Activated gamma-delta T cell treated with Interleukin-2 at 50 U/mL for 16 hours (primary cell): ENCODE measurements around the gene PIK3R6.

Source experiments
- DNase-seq: peaks from one replicate; pipeline ENCODE4 v3.0.0-alpha.2; 2020

PIK3R6 gene

GRCh38 chr17:8846768-8847211, 20.7 kb downstream of the PIK3R6 start:
- no peak for DNase-seq

- DNase-seq = no peak
These were observed 22.9 kb downstream of the PIK3R6 start for GRCh38 chr17:8844229-8845218.

GRCh38 chr17:8843344-8843743, 24.1 kb downstream of the PIK3R6 start:
- DNase-seq = no peak

- no peak for DNase-seq
These were observed 25.6 kb downstream of the PIK3R6 start for GRCh38 chr17:8841844-8842243.

- no peak for DNase-seq
These were observed 28.0 kb downstream of the PIK3R6 start for GRCh38 chr17:8839410-8839935.

GRCh38 chr17:8838551-8839095, 28.9 kb downstream of the PIK3R6 start:
- no peak for DNase-seq

GRCh38 chr17:8837563-8838075, 29.9 kb downstream of the PIK3R6 start:
- no peak for DNase-seq

- DNase-seq = no peak
These were observed 30.5 kb downstream of the PIK3R6 start for GRCh38 chr17:8836821-8837562.

GRCh38 chr17:8835631-8836364, 31.7 kb downstream of the PIK3R6 start:
- no peak for DNase-seq

GRCh38 chr17:8835106-8835505, 32.4 kb downstream of the PIK3R6 start:
- DNase-seq = no peak

GRCh38 chr17:8832711-8833352, 34.6 kb downstream of the PIK3R6 start:
- peak; percentile 17 for DNase-seq

GRCh38 chr17:8831234-8831849, 36.1 kb downstream of the PIK3R6 start:
- no peak for DNase-seq

GRCh38 chr17:8830141-8830540, 37.3 kb downstream of the PIK3R6 start:
- no peak for DNase-seq

GRCh38 chr17:8829036-8829941, 38.2 kb downstream of the PIK3R6 start:
- DNase-seq = no peak

GRCh38 chr17:8828517-8828875, 39.0 kb downstream of the PIK3R6 start:
- no peak for DNase-seq

GRCh38 chr17:8826808-8827435, 40.6 kb downstream of the PIK3R6 start:
- DNase-seq = no peak

GRCh38 chr17:8825802-8826201, 41.7 kb downstream of the PIK3R6 start:
- DNase-seq = no peak

- DNase-seq = no peak
These were observed 44.2 kb downstream of the PIK3R6 start for GRCh38 chr17:8823279-8823678.

- DNase-seq = no peak
These were observed 45.0 kb downstream of the PIK3R6 start for GRCh38 chr17:8822401-8823035.
